Transverse colon (tissue), 4 donors: Measurements from ENCODE around the gene SIPA1L2. TPM values are rescaled to one million over a fixed set of nuclear protein-coding genes. Genes with fewer than 3 reads are reported as not detected.
A peak's percentile ranks its signal among the peaks of the same experiment; 100 is the strongest.

ENCODE experiments used
- DNase-seq: peaks from one replicate; pipeline ENCODE4 v3.0.0-alpha.2; 2019
- H3K27ac ChIP-seq, 4 donors: fragments of 200-600 bp; sonication (generic); 2 replicates each; pipeline ENCODE4 v1.5.1; 2016 to 2018; ENCODE audit warnings: inconsistent platforms in 4 of 4
- H3K27me3 ChIP-seq: fragments of 200-600 bp; sonication (generic); 2 replicates; pipeline ENCODE4 v1.5.1; 2017; ENCODE audit warnings: inconsistent platforms
- H3K36me3 ChIP-seq, 4 donors: fragments of 200-600 bp; sonication (generic); 2 replicates each; pipeline ENCODE4 v1.5.1; 2017 to 2019; ENCODE audit warnings: inconsistent platforms in 4 of 4
- H3K4me1 ChIP-seq, 4 donors: fragments of 200-600 bp; sonication (generic); 2 replicates each; pipeline ENCODE4 v1.5.1; 2017 to 2020; ENCODE audit warnings: inconsistent platforms in 4 of 4
- H3K4me3 ChIP-seq, 4 donors: fragments of 200-600 bp; sonication (generic); 1 replicate in 1 of 4; 2 replicates in 3 of 4; pipeline versions ENCODE4 v1.5.1 to v1.6.1; 2017 to 2019; ENCODE audit warnings: inconsistent platforms in 4 of 4
- H3K9me3 ChIP-seq, 2 donors: fragments of 200-600 bp; sonication (generic); 2 replicates each; pipeline ENCODE4 v1.5.1; 2017 to 2019; ENCODE audit warnings: inconsistent platforms in 2 of 2
- EP300 ChIP-seq: sonication (generic); formaldehyde crosslinking; IDR thresholded peaks from one replicate; pipeline ENCODE4 v1.6.1; 2017; ENCODE audit warnings: antibody characterized with exemption, low read depth
- POLR2A ChIP-seq: fragments of 450-650 bp; IDR thresholded peaks from one replicate; pipeline ENCODE4 v1.6.1; 2016; ENCODE audit warnings: antibody characterized with exemption, mild to moderate bottlenecking, moderate library complexity
- POLR2AphosphoS5 ChIP-seq, 3 donors: sonication (generic); formaldehyde crosslinking; IDR thresholded peaks; one replicate each; pipeline ENCODE4 v1.6.1; 2016; ENCODE audit warnings: antibody characterized with exemption in 3 of 3
- WGBS, 2 donors: methylation state at CpG; one replicate each; pipeline ENCODE4 v1.1.5; 2018; ENCODE audit warnings: low coverage in 1 of 2; 5-methylcytosine and 5-hydroxymethylcytosine counted together
- in situ Hi-C, 4 donors: fragments of 200-750 bp; cut with MboI; loops; one replicate each; pipeline versions ENCODE4 v1.15.0 to v1.15.1; 2017; ENCODE audit warnings: low sequenced_read_pairs in 3 of 4, low pct_ligation_motif_present in 1 of 4, low pct_unique_long_range_greater_than_20kb in 1 of 4
- intact Hi-C: fragments of 100-400 bp; cut with DNase I; formaldehyde crosslinking; loops from one replicate; pipeline ENCODE4 v1.15.1; 2023; ENCODE audit warnings: low total_unique reads
- total RNA-seq, 4 donors: library from RNA; depleted of rRNA; stranded (reverse); fragments of >200 nt; gene quantifications; one replicate each; pipeline ENCODE4 v1.1.0, GENCODE V29; 2016
- TF ChIP-seq, protein P1 (sequence below), 5 experiments: fragments of 200-600 bp in 3 of 5; fragments of 450-650 bp in 2 of 5; sonication (generic) in 3 of 5; IDR thresholded peaks; 1 replicate in 2 of 5; 2 replicates in 3 of 5; pipeline ENCODE4 v1.5.1; 2016 to 2017; ENCODE audit warnings: antibody characterized with exemption in 5 of 5, inconsistent platforms in 3 of 5, mild to moderate bottlenecking in 2 of 5, moderate library complexity in 1 of 5

The SIPA1L2 gene
- total RNA-seq, 4 donors from 2014 or later: 63.0 to 144 (median 97.8) TPM

DNA sequence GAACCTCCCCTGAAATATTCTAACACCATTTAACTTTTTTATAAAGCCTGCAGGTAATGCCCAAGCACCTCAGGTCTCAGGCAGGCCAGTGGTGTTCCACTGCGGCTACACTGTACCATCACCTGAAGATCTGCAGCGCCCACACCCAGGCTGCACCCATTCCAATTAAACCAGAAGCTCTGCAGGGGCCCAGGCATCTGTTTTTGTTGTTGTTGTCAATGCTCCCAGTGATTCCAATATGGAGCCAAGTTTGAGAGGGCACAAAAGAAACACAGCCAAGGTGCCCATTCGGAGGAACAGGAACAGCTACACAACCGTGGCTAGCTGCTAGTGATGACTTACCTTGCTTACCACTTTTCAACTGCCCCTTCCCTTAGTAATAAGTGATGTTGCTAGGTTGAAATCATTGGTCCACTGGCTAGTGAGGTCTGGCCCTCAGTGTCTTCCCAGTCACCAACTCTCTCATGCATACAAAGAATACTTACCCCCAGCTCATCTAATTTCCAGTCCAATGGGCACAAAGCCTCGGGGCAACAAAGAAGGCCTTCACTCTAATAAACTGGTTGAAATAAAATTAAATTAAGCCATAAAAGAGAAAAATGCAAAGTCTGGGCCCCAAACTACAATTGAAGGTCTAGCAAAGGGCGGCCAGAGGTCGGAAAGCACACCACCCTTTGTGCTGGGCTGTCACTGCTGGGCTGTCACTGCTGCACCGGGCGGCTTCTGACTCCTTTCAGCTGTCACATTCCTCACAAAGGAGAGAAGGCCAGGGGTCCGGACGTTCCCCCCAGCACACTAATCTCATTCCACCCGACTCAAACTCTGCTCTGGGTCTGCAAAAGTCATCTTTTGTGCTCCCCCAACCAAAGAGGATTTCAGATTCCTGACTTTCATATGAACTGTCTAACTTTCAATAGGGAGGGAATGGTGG, 34.9 kb downstream of the SIPA1L2 start:
- Histone ChIP-seq H3K27ac (no peak overlapping the region), H3K4me3 (no peak overlapping the region), H3K27me3 (no peaks in the 10 kb centered on the region), H3K9me3 (no peaks in the 10 kb centered on the region), H3K36me3 (no peaks in the 10 kb centered on the region), H3K4me1 (peaks cover 0 to 44% (median 5%) of the 10 kb centered on the region in 4 donors)
- TF ChIP-seq POLR2A (no peak), EP300 (no peak), POLR2AphosphoS5 (IDR thresholded peaks at IDR 0.05) (no peak)
- TF ChIP-seq, protein P1, sequence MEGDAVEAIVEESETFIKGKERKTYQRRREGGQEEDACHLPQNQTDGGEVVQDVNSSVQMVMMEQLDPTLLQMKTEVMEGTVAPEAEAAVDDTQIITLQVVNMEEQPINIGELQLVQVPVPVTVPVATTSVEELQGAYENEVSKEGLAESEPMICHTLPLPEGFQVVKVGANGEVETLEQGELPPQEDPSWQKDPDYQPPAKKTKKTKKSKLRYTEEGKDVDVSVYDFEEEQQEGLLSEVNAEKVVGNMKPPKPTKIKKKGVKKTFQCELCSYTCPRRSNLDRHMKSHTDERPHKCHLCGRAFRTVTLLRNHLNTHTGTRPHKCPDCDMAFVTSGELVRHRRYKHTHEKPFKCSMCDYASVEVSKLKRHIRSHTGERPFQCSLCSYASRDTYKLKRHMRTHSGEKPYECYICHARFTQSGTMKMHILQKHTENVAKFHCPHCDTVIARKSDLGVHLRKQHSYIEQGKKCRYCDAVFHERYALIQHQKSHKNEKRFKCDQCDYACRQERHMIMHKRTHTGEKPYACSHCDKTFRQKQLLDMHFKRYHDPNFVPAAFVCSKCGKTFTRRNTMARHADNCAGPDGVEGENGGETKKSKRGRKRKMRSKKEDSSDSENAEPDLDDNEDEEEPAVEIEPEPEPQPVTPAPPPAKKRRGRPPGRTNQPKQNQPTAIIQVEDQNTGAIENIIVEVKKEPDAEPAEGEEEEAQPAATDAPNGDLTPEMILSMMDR (IDR thresholded peaks at IDR 0.05): no peak
- WGBS, 2 donors: 74 to 88% methylated on average over 9 to 12 of the region's 12 CpGs
- no peak for DNase-seq
- in situ Hi-C loops: no loop called here
- intact Hi-C loops: no loop called here

DNA sequence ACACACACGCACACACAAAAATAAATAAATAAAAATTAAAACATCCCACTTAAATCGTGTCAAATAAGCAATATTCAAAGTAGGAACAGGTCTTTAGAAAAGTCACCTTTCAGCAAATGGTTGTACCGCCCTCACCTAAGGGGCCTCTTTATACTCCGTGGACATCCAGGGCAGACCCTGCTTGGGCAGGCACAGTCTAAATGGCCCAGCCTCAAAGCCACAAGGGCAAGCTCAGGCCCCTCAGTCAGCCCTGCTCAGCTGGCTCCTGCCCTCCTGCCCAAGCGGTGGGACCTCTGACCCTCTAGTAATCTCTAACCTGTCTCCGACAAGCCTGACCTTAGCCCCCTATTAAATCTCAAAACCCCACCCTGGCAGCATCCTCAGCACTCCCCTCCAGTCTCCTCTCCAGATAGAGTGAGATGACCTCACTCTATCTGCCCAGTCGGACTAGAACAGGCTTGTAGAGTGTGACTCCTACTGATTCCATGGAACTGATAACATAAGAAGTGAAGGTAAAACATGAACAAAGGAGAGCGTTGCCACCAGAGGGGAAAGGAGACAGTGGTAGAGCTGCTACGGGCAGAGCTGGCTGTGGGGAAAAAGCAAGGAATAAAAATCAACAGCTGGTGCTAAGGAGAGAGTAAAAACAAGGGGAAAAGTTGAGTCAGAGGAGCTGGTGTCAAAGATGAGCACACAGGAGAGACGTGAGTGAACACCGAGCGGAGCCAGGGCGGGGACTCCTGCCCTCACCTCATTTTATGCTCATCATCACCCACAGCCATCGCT, 36.0 kb downstream of the SIPA1L2 start:
- TF ChIP-seq POLR2A (no peak), POLR2AphosphoS5 (IDR thresholded peaks at IDR 0.05) (no peak), EP300 (no peak)
- Histone ChIP-seq H3K4me1 (peaks cover 0 to 41% (median 4%) of the 10 kb centered on the region in 4 donors), H3K4me3 (no peak overlapping the region), H3K9me3 (no peaks in the 10 kb centered on the region), H3K36me3 (no peaks in the 10 kb centered on the region), H3K27me3 (no peaks in the 10 kb centered on the region), H3K27ac (no peak overlapping the region)
- intact Hi-C loops (no loop called here), in situ Hi-C loops (no loop called here)
- WGBS, 2 donors: 76 to 80% methylated on average over 10 to 14 of the region's 14 CpGs
- no peak for DNase-seq

DNA sequence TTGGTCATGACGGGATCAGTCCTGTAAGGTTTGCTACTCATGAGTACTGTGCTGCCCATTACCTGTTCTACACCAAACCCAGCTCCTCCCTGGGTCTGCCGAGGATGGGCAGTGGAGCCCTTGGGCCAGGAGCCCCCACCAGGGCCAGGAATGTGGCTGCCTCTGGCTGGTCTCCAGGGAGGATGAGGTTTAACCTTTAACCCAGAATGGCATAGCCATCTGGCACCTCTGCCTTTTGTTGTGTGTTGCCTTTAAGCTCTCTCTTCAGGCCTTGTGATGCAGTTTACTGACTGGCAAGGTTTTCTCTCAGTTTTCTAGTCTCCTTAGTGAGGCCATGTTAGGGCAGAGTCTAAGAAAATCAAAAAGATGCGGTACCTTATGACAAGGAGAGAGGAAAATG, 38.6 kb downstream of the SIPA1L2 start:
- no peak for TF ChIP-seq EP300
- no peak for TF ChIP-seq POLR2AphosphoS5 (IDR thresholded peaks at IDR 0.05)
- TF ChIP-seq POLR2A: no peak
- TF ChIP-seq, protein P1 (IDR thresholded peaks at IDR 0.05): no peak

DNA sequence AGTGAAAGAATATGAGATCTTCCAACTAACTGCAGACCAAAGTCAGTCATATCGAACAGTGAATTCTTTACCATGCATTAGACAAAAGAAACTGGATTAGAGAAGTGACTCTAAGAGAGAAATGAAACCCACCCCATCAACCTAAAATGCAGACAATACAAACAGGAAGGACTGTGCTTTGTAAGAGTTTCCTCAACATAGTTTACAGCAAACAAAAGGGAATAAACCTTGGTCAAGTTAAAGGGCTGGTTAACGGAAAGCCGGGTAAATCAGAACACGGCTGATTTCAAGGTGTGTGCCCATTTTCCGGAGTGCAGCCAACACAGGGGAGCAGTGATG, 39.2 kb downstream of the SIPA1L2 start:
- TF ChIP-seq POLR2AphosphoS5 (IDR thresholded peaks at IDR 0.05): no peak
- no peak for TF ChIP-seq POLR2A
- TF ChIP-seq, protein P1 (IDR thresholded peaks at IDR 0.05): no peak
- TF ChIP-seq EP300: no peak
- Histone ChIP-seq H3K36me3 (no peaks in the 10 kb centered on the region), H3K9me3 (no peaks in the 10 kb centered on the region), H3K4me1 (peaks cover 0 to 31% (median 4%) of the 10 kb centered on the region in 4 donors), H3K27me3 (no peaks in the 10 kb centered on the region), H3K27ac (peak overlapping the region in 3 of 4 donors; percentile 6 to 61 (median 55)), H3K4me3 (no peak overlapping the region)
- intact Hi-C loops: loop anchor here (2.0 kb wide), 1 partner anchor 46 kb away; no protein-coding TSS in a partner anchor
- no peak for DNase-seq
- WGBS, 2 donors: 82 to 86% methylated on average over 4 to 5 of the region's 5 CpGs
- in situ Hi-C loops: no loop called here

More for the DNA sequence above, 38.6 kb downstream of the SIPA1L2 start:
- Histone ChIP-seq H3K27ac (peak overlapping the region in 3 of 4 donors; percentile 6 to 61 (median 55)), H3K36me3 (no peaks in the 10 kb centered on the region), H3K4me3 (no peak overlapping the region), H3K9me3 (no peaks in the 10 kb centered on the region), H3K4me1 (peaks cover 0 to 31% (median 4%) of the 10 kb centered on the region in 4 donors), H3K27me3 (no peaks in the 10 kb centered on the region)
- intact Hi-C loops (loop anchor here (2.0 kb wide), 1 partner anchor 47 kb away; no protein-coding TSS in a partner anchor), in situ Hi-C loops (no loop called here)
- no peak for DNase-seq
- 83 to 95% methylated on average over 2 to 3 of the region's 3 CpGs for WGBS, 2 donors
